Upper lobe of right lung (tissue), 1 donor: ENCODE data around the gene LILRB2. TPM values are rescaled to one million over a fixed set of nuclear protein-coding genes. Genes with fewer than 3 reads are reported as not detected.
"Not testable (repeated sequence)": the region's sequence is repeated elsewhere in the genome, so short reads cannot be mapped to it uniquely, and the experiment has no call there.

Experiments
- ATAC-seq: fragments of 200-7000 bp; cut with Tn5 transposase; one replicate; pipeline ENCODE4 v1.9.1; 2020; ENCODE audit warnings: mild to moderate bottlenecking, moderate library complexity
- DNase-seq: peaks from one replicate; pipeline ENCODE4 v3.0.0-alpha.2; 2020
- H3K27ac ChIP-seq: fragments of 200-600 bp; one replicate; pipeline ENCODE4 v1.8.0; 2022
- H3K27me3 ChIP-seq: fragments of 200-600 bp; one replicate; pipeline ENCODE4 v1.8.0; 2022; ENCODE audit warnings: mild to moderate bottlenecking
- H3K36me3 ChIP-seq: fragments of 200-600 bp; one replicate; pipeline ENCODE4 v1.8.0; 2022
- H3K4me1 ChIP-seq: fragments of 200-600 bp; one replicate; pipeline ENCODE4 v1.8.0; 2022
- H3K4me3 ChIP-seq: fragments of 200-600 bp; one replicate; pipeline ENCODE4 v1.8.0; 2022; ENCODE audit warnings: mild to moderate bottlenecking
- H3K9me3 ChIP-seq: fragments of 200-600 bp; one replicate; pipeline ENCODE4 v1.8.0; 2022
- CTCF ChIP-seq: fragments of 200-600 bp; IDR thresholded peaks from one replicate; pipeline ENCODE4 v1.8.0; 2022; ENCODE audit warnings: antibody characterized with exemption
- intact Hi-C: fragments of 100-400 bp; cut with DNase I; formaldehyde crosslinking; loops from one replicate; pipeline ENCODE4 v1.11.0; 2022
- total RNA-seq: library from RNA; stranded (reverse); fragmentation: NEBNext Ultra II Directional; extraction: Animal tissue kit (Norgen Biotek cat#: 25700); gene quantifications from one replicate; pipeline ENCODE4 v1.2.1, GENCODE V29; 2021
- donor health status: DM: no; HTN: yes; CAD: no; lungs with severe emphysema.

Gene LILRB2
- total RNA-seq, 1 donor from 2014 or later: 18.8 TPM

- H3K27ac ChIP-seq, H3K4me1 ChIP-seq, H3K36me3 ChIP-seq, H3K4me3 ChIP-seq, ATAC-seq, H3K27me3 ChIP-seq, H3K9me3 ChIP-seq, intact Hi-C loops: not testable (repeated sequence)
- DNase-seq: peak; percentile 62
- peak; percentile 29 for TF ChIP-seq CTCF
Measured at GRCh38 chr19:54322934-54323333, 42.0 kb upstream of the LILRB2 start.

- intact Hi-C loops, H3K9me3 ChIP-seq, ATAC-seq, H3K27ac ChIP-seq, H3K4me3 ChIP-seq, H3K4me1 ChIP-seq, H3K36me3 ChIP-seq, H3K27me3 ChIP-seq: not testable (repeated sequence)
- DNase-seq: peak; percentile 15
Measured at GRCh38 chr19:54322295-54322694, 41.4 kb upstream of the LILRB2 start.

GRCh38 chr19:54319892-54320670 lies 39.2 kb upstream of the LILRB2 start:
- Histone ChIP-seq H3K4me3 (no peak overlapping the region), H3K4me1 (no peaks in the 10 kb centered on the region), H3K27me3 (peaks cover 6% of the 10 kb centered on the region), H3K9me3 (no peaks in the 10 kb centered on the region), H3K36me3 (no peaks in the 10 kb centered on the region), H3K27ac (no peak overlapping the region)
- ATAC-seq: no peak
- peak; percentile 21 for DNase-seq
- intact Hi-C loops: no loop called here
- TF ChIP-seq CTCF: no peak

GRCh38 chr19:54319049-54319448 lies 38.1 kb upstream of the LILRB2 start:
- intact Hi-C loops: no loop called here
- Histone ChIP-seq H3K4me3 (no peak overlapping the region), H3K4me1 (no peaks in the 10 kb centered on the region), H3K27ac (no peak overlapping the region), H3K36me3 (no peaks in the 10 kb centered on the region), H3K9me3 (no peaks in the 10 kb centered on the region), H3K27me3 (peaks cover 2% of the 10 kb centered on the region)
- TF ChIP-seq CTCF: no peak
- ATAC-seq (peak; percentile 16), DNase-seq (no peak)

GRCh38 chr19:54317965-54318240 lies 37.0 kb upstream of the LILRB2 start:
- no peaks in the 10 kb centered on the region for H3K36me3 ChIP-seq
- no peak overlapping the region for H3K4me3 ChIP-seq
- intact Hi-C loops: no loop called here
- no peak for DNase-seq
- no peak for TF ChIP-seq CTCF
- no peak for ATAC-seq
- no peak overlapping the region for H3K27ac ChIP-seq
- no peaks in the 10 kb centered on the region for H3K9me3 ChIP-seq
- peaks cover under 1% of the 10 kb centered on the region for H3K27me3 ChIP-seq
- no peaks in the 10 kb centered on the region for H3K4me1 ChIP-seq

- TF ChIP-seq CTCF: no peak
- Histone ChIP-seq H3K4me3 (peak overlapping the region; percentile 19), H3K27me3 (peaks cover 6% of the 10 kb centered on the region), H3K36me3 (no peaks in the 10 kb centered on the region), H3K9me3 (no peaks in the 10 kb centered on the region), H3K4me1 (no peaks in the 10 kb centered on the region), H3K27ac (peak overlapping the region; percentile 63)
- ATAC-seq: peak; percentile 71
- intact Hi-C loops: no loop called here
- no peak for DNase-seq
Measured at GRCh38 chr19:54317108-54317964, 36.4 kb upstream of the LILRB2 start.
